Measurements from ENCODE around the gene SEC14L6.

SEC14L6 gene

DNA sequence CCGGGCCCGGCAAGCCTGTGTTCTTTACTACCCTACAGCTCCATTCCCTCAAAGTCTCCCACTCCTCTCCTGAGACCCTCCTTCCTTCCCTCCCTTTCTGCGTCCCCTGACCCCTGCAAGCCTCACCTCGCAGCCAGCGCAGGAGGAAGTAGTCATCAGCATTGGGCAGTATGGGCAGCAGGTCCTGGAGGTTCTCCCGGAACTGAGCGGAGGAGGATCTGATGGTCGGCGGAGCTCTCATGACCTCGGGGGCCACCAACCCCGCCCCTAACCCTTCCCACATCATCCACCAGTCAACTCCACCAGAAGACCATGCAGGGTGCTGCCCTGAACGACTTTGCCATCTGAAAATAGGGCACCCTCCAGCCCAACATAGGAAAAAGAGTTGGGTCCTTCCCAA is 43.0 kb downstream of the SEC14L6 start:
- peak in 2 of 10 donors; percentile 68 to 78 for DNase-seq
- intact Hi-C loops (cut with DNase I) = no loop called here

DNA sequence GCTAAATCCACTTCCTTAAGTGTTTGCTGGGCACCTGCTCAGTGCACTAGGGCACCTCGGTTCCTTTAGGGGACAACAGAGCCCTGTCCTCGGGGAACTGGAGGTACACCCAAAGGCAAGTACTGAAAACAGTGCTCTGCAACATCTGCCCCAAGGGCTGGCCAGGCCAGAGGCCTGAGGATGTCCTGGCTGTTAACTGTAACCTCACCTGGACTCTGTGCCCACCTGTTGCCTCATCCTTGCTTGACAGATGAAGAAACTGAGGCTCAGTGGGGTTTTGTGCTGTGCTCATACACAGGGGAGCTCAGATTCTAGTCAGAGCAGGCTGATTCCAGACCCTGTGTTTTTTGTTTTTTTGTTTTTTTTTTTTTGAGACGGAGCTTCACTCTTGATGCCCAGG is 43.6 kb downstream of the SEC14L6 start:
- intact Hi-C loops (cut with DNase I) = no loop called here
- DNase-seq = peak in 1 of 10 donors; percentile 45

- intact Hi-C loops (cut with DNase I) = no loop called here
- DNase-seq = peak in 2 of 10 donors; percentile 13 to 14
Observed at GRCh38 chr22:30502153-30502552, 44.4 kb downstream of the SEC14L6 start.

- DNase-seq = peak in 1 of 10 donors; percentile 17
- intact Hi-C loops (cut with DNase I) = no loop called here
Observed at GRCh38 chr22:30500628-30501027, 45.9 kb downstream of the SEC14L6 start.

DNA sequence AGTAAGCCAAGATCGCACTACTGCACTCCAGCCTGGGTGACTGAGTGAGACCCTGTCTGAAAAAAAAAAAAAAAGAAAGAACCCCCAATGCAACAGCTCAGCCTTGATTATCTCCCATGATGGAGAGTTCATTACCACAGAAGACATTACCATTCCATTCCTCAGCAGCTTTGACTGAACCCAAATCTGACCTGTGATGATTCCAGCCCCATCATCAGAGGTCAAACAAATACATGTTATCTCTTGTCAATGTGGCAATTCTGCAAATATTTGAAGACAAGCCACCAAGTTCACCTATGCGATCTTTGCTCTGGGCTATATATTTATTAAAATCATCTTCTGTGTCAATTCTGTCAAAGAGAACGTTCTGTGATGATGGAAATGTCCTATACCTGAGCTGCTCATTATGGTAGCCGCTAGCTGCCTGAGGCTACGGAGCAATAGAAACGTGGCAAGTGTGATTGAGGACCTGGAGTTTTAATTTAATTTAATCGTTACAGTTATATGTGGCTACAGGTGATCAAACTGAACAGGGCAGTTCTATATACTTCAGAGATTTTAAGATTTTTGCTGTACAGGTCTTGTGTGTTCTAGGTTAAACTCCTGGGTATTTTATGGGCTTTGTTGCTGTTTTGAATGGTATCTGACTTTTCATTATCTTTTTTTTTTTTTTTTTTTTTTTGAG is 48.9 kb downstream of the SEC14L6 start:
- no peak for DNase-seq
- intact Hi-C loops (cut with DNase I) = no loop called here

DNA sequence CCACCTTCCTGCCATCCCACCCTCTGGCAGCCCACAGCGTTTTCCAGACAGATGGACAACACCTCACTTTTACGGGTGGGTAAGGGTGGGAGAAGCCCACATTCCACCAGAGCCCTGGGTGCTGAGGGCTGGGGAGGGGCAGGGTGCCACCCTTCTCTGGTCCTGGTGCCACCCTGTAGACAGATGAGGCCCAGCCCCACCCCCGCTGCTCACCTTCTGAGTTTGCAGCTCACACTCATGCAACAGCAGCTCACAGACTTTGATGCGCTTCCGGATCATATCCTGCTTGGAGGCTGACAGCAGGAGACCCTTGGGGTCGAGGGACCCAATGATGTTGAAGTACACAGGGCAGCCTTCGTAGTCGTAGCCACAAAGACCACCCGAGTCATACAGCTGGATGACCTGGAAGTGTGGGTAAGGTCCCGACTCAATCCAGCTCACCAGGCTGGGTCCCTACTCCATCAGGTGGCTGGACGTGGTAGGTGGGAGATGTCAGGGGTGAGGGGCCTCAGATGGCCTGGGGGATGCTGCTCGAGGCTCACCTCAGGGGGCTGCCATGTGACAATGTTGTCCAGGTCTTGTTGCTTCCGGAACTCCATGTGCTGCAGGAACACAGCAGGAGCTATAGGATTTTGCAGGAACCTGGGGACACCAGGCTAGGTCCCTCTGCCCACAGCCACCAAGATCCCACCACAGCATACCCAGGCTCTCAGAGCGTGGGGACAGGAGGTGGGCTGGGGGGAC is 51.3 kb downstream of the SEC14L6 start:
- peak in 2 of 10 donors; percentile 22 to 55 for DNase-seq
- intact Hi-C loops (cut with DNase I) = no loop called here

DNA sequence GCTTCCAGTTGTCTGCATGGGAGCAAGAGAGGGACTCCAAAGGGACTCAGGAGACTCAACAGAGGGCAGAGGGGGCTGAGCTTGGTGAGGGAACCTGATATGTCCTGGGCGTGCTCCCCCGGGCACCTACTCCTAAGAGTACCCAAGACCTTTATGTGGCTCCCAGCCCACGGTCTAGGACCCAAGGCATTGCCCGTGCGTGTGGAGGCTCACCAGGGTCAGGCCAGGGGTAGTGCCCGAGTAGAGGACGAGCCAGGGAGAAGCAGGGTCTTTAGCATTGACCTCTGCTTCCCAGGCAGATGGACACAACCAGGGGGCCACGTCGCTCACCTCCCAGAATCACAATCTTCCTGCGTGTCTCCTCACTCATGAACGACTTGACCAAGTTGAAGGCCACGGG is 54.4 kb downstream of the SEC14L6 start:
- peak in 2 of 10 donors; percentile 14 to 52 for DNase-seq
- intact Hi-C loops (cut with DNase I) = no loop called here

GRCh38 chr22:30491381-30491780 is 55.2 kb downstream of the SEC14L6 start:
- intact Hi-C loops (cut with DNase I) = no loop called here
- DNase-seq = peak in 2 of 10 donors; percentile 57

DNA sequence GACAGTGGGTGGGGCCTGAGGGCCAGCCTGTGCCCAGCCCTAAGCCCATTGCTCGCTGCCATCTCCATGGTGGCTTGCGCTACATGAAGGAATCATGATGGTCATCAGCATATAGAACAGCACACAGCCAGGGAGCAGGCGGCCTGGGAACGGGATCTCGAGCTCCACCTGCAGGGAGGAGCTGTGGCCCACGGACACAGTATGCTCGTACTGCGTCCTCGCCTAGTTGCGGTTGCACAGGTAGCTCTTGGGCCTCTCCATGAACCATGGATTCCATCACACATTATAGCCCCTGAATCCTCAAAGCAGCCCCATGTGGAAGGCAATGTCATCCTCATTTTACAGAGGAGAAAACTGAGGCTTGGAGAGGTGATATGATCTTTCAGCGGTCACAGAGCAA is 56.1 kb downstream of the SEC14L6 start:
- intact Hi-C loops (cut with DNase I) = no loop called here
- DNase-seq = peak in 1 of 10 donors; percentile 45

DNA sequence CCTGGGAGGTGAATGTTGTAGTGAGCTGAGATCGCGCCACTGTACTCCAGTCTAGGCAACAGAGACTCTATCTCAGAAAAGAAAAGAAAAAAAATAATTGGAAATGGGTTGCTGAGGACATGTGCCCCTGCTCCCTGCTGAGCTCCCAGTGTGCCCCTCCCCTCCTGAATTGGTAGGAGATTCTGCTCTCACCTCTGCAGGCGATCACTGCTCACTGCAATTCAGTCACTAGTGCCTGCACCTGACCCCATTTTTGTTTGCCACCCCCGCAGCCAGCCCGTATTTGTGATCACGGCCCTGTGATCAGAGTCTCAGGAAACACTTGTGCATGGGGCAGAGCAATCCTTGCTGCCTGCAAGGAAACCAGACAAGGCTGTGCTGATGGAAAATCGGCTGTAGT is 58.4 kb downstream of the SEC14L6 start:
- intact Hi-C loops (cut with DNase I) = no loop called here

GRCh38 chr22:30486661-30487115 is 59.9 kb downstream of the SEC14L6 start:
- DNase-seq = peak in 1 of 10 donors; percentile 51
- intact Hi-C loops (cut with DNase I) = no loop called here

More for the DNA sequence above, 58.4 kb downstream of the SEC14L6 start:
- DNase-seq = peak in 2 of 10 donors; percentile 24 to 39

DNA sequence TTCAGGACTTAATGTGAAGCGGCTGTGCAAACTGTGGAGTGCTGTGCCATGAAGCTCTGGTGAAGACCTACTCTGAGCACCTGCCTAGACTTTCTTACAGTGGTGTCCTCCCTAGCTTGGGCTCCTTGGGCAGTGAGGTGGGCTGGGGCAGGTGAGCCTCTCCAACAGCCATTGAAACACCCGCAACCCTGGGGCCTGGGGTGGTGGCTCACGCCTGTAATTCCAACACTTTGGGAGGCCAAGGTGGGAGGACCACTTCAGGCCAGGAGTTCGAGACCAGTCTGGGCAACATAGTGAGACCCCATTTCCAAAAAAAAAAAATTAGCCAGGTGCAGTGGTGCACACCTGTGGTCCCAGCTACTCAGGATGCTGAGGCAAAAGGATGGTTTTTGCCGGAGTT is 60.4 kb downstream of the SEC14L6 start:
- intact Hi-C loops (cut with DNase I) = no loop called here
- DNase-seq = peak in 1 of 10 donors; percentile 62

GRCh38 chr22:30485362-30485988 is 61.1 kb downstream of the SEC14L6 start:
- intact Hi-C loops (cut with DNase I) = loop anchor here (1.0 kb wide), 1 partner anchor 94 kb away; no protein-coding TSS in a partner anchor

GRCh38 chr22:30483169-30483568 is 63.4 kb downstream of the SEC14L6 start:
- no peak for DNase-seq
- intact Hi-C loops (cut with DNase I) = no loop called here

More at GRCh38 chr22:30485362-30485988, 61.1 kb downstream of the SEC14L6 start:
- DNase-seq = peak; percentile 23 to 94 (median 71)

DNA sequence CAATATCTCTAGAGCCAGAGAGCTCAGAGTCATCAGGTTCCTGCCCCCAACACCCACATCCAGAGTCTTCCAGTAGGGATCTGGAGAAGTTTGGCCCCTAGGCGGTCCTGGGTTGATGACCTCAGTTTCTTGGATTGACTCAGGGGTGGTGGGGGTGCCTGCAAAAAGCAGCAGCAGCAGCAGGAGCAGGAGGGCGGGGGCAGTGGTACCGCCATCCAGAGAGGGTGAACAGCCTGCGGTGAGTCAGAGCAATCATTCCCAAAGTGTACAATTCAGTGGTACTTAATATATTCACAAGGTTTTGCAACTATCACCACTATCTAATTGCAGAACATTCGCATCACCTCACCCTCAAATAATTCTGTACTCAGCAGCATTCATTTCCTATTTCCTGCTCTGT is 64.8 kb downstream of the SEC14L6 start:
- intact Hi-C loops (cut with DNase I) = no loop called here
- DNase-seq = peak in 2 of 10 donors; percentile 45 to 66

DNA sequence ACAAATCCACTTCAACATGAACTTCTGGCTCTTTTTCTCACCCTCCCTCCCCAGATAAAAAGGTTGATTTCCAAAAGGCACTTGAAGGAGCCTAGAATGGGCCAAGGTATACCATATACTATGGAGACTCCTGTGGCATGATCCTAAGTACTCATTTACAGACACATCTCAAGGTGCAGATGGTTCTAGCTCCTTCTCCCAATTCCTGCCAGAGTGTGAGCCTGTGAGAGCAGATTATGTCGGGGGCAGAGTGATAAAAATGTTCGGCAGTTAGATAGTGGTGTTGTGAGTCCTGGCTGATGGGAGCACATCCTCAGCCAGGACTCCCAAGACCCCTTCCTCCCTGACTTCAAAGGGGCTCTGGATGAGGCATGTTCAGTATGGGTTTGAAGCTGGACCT is 66.6 kb downstream of the SEC14L6 start:
- intact Hi-C loops (cut with DNase I) = no loop called here
- DNase-seq = no peak

- intact Hi-C loops (cut with DNase I) = no loop called here
- peak in 1 of 10 donors; percentile 25 for DNase-seq
Observed at GRCh38 chr22:30474683-30475424, 71.7 kb downstream of the SEC14L6 start.

DNA sequence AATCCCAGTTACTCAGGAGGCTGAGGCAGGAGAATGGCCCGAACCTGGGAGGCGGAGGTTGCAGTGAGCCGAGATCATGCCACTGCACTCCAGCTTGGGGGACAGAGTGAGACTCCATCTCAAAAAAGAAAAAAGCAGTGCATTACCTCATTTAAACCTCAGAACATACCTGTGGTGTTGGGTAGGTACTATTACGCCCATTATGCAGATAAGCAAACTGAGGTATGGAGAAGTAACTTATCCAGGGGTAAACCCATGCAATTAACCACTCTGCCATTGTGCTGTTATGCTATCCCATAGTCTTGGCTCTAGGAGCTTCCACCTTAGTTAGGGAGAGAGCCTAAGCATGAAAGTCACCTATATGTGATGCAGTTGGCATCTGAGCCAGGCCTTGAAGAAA is 72.4 kb downstream of the SEC14L6 start:
- intact Hi-C loops (cut with DNase I) = no loop called here
- DNase-seq = peak in 1 of 10 donors; percentile 30

GRCh38 chr22:30472994-30473720 is 73.4 kb downstream of the SEC14L6 start:
- intact Hi-C loops (cut with DNase I) = no loop called here
- peak in 1 of 10 donors; percentile 9 for DNase-seq

All from posterior cingulate gyrus (tissue), 11 donors.